GM18868 (cell line): ENCODE measurements around the gene CRK.
A peak's percentile ranks its signal among the peaks of the same experiment; 100 is the strongest.

ENCODE experiments used
- ATAC-seq: cut with Tn5 transposase; IDR thresholded peaks from one replicate; pipeline ENCODE4 v1.9.1; 2021; ENCODE audit warnings: mild to moderate bottlenecking, moderate library complexity; ENCODE audit not compliant: unreplicated experiment

The CRK gene

GRCh38 chr17:1486802-1487695, 31.0 kb upstream of the CRK start:
- no peak for ATAC-seq

GRCh38 chr17:1485423-1486376, 29.7 kb upstream of the CRK start:
- peak; percentile 28 for ATAC-seq

GRCh38 chr17:1484676-1485422, 28.8 kb upstream of the CRK start:
- ATAC-seq: peak; percentile 54

GRCh38 chr17:1484060-1484535, 28.1 kb upstream of the CRK start:
- no peak for ATAC-seq

DNA sequence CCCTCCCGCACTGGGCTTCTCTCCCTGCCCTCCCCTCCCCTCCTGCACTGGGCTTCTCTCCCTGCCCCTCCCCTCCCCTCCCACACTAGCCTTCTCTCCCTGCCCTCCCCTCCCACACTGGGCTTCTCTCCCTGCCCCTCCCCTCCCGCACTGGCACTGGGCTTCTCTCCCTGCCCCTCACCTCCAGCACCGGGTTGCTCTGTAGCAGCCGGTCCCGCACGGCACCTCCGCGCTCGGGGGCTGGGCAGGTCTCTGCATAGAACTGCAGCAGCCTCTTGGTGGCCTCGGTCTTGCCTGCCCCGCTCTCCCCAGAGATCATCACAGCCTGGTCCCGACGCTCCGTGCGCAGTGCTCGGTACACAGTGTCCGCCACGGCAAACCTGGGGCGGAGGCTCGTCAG, 26.6 kb upstream of the CRK start:
- no peak for ATAC-seq

DNA sequence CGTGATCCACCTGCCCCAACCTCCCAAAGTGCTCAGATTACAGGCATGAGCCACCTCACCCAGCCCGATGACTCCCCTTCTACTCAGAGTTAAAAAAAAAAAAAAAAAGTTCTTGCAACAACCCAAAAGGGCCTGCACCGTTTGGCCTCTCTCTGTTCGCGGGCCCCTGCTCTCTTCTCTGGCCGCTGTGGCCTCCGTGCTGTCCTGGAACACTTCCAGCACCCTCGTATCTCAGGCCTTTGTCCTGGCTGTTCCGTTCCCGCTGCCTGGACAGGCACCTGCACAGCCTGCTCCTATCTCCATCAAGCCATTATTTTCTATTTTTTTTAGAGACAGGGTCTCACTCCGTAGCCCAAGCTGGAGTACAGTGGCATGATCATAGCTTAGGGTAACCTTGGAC, 25.7 kb upstream of the CRK start:
- no peak for ATAC-seq

GRCh38 chr17:1480747-1481465, 24.9 kb upstream of the CRK start:
- ATAC-seq: no peak

DNA sequence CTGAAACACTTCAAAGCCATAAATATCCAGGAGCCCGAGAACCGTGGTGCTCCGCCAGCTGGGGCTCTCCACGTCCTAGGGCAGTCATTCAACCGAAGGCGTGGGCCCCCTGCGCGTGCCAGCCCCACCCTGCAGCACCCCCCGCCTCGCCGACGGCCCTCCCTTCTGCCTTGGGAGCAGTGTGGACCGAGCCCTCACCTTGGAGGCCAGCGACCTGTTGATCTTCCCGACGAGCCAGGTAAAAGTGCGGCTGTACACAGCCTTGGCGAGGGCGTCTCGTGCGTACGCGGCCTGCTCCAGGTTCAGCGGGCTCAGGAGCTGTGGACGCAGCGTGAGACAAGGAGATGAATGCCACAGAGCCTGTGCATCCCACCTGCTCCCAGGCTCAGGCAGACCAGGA, 22.4 kb upstream of the CRK start:
- no peak for ATAC-seq

- peak; percentile 13 for ATAC-seq
These were observed 19.4 kb upstream of the CRK start for GRCh38 chr17:1475321-1475854.

DNA sequence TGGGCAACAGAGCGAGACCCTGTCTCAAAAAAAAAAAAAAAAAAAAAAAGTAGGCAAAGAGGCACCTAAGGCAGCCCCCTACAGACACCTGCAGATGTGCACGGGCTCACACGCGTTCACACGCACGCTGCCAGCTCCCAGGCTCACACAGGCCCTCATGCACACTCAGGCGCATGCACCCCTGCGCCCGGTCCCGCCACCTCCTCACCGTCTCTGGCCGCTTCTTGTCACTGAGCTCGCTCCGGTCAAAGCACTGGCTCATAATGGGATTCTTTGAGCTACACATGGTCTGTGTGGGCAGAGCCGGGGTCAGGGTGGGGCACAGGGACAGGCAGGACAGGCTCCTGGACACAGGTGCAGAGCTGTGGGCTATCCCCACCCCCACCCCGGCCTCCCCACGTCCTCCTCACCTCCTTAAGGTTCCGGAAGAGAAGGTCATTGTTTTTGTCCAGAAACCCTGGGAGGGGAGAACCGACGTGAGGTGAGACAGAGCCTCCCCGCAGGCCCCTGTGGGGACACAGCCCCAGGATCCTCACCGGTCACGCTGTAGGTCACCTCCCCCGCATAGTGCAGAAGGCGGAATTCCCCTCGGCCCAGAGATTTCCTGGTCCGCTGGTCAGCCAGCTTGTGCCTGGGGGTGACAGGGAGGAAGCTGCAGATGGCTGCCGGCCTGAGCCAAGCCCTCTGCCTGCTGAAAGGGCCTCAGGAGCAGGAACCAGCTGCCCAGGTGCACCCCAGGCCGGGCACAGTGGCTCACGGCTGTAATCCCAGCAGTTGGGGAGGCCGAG, 18.6 kb upstream of the CRK start:
- ATAC-seq: peak; percentile 45

GRCh38 chr17:1473841-1474240, 17.8 kb upstream of the CRK start:
- ATAC-seq: no peak

DNA sequence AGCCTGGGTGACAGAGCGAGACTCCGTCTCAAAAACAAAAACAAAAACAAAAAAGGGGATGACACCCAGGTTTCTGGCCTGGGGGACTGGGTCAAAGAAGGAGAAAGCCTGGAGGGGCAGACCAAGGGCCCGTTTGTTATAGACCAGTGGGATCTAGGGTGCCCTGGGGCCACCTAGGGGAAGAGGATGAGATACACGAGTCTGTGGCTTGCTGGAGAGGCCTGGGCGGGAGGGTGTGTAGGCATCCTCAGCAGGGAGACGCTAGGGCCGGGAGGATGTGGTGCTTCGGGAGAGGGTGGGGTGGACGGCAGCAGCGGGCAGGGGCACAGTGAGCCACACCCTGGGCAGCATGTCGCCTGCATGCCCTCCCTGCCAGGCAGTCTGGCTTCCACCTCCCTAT, 17.1 kb upstream of the CRK start:
- no peak for ATAC-seq

- ATAC-seq: no peak
These were observed 16.1 kb upstream of the CRK start for GRCh38 chr17:1471911-1472821.

- ATAC-seq: no peak
These were observed 15.5 kb upstream of the CRK start for GRCh38 chr17:1471490-1471889.

DNA sequence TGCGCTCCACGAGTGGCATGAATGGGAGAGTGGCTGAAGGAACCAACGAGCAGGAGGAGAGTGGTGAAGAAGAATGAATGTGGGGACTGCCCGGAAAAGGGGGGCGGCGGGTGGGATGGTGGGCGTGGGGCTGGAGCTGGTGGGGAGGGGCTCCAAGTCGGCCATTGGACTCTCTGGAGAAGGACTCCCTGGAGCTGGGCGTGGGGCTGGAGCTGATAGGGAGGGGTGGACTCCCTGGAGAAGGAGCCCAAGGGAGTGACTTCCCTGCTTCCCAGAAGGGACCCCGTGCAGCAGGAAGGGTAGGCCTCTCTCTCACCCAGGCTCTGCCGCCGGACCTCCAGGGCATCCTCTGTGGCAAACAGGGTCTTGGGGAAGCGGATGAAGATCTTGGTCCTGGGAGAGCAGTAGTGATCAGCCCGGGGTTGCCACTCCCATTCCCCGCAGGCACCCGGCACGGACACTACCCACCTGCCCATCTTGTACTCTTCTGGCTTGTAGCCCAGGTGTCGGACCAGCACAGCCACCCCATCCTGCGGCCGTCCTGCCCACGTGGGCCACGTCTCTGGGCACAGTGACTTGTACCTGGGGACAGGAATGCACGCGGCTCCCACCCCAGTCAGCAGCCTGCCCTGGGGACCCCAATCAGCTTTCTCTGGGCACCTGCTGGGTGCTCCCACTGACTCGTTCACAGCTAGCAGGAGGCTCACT, 14.9 kb upstream of the CRK start:
- no peak for ATAC-seq

DNA sequence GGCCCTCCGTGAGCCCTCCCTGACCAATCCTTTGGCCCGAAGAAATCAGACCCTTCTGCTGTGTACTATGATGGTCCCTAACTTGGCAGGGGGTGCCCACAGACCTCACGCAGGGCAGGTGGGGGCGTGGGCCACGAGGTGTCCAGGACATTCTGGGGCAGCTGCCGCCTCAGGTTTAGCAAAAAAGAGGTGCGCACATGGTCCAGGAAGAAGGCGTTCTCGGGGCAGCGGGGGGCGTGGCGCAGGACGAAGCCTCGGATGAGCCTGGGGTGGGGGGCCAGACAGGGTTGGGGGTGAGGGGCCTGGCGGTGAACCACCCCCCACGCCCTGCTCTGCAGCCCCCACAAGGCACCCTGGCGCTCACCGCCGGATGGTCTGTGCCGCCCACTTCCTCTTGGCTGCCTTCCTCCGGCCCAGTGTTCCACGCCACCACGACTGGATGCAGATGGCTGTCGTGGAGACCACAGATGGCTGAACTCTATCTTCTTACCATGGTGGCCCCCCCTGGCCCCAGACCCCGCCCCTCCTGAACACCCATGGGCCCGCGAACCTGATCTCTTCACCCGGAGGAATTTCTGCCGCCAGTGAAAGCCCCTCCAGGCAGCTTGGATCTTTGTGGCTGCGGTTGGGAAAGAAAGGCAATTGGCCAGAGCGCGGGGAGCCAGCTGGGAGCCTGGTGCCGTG, 14.2 kb upstream of the CRK start:
- ATAC-seq: no peak
